Cerebellar cortex (tissue), 1 donor: Measurements from ENCODE around the gene RPL37.
"Not testable (repeated sequence)": the region's sequence is repeated elsewhere in the genome, so short reads cannot be mapped to it uniquely, and the experiment has no call there.

Source experiments
- DNase-seq: peaks from one replicate; pipeline ENCODE4 v3.0.0-alpha.2; 2015; ENCODE audit warnings: low spot score

RPL37 gene

DNA sequence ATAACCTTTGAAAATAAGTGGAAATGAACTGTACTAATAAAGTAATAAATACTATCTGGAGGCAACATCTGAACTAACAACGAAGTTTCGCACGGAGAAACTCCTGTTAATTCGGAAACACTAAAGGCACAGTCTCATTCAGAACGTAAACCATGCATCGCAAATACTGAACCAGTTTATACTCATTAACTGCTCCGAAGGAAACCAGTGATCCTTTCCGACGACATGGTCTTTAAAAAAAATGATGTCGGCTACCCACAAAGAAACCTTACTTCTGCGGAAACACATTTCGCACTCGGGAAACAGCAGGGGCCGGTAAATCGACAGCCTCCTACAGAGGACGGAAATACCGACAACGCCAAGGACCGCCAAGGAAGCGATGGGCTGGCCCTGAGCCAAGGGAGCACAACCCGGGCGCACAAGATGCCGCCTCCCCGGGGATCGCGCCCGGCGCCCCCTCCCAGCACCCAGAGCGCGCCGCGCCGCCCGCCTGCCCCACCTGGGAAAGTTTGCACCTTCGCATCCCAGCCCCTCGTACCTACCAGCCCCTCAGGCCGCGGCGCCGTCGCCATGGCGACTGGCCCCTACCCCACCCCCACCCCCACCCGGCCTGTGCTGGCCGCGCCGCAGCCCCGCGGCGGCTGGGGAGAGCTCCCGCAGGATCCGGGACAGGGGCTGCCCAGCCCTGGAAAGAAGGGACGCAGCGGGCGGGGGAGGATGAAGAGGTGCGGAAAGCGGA, 37.6 kb downstream of the RPL37 start:
- DNase-seq = peak; percentile 50

DNA sequence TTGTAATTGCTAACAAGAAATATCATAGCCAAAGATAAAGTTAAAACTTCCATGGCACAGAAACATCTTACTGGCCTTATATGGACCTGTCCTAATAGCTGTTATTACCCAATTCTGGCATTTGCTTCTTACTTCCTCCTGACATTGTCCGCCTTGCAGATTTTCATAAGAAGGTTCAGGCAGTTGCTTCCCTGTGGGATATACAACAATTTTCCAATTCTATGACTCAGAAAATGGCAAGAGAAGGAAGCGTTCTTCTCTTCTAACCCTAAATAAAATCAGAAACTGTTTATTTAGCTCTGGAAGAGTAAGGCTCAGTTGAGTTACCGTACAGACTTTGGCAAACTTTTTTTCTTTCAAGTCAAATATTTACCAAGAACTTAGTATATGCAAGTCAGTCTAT, 38.5 kb downstream of the RPL37 start:
- no peak for DNase-seq

DNA sequence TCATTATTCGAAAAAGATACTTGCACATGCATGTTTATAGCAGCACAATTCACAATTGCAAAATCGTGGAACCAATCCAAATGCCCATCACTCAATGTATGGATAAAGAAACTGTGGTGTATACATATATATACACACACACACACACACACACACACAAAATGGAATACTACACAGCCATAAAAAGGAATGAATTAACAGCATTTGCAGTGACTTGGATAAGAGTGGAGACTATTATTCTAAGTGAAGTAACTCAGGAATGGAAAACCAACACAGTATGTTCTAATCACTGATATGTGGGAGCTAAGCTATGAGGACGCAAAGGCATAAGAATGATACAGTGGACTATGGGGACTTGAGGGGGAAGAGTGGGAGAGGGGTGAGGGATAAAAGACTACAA, 40.1 kb downstream of the RPL37 start:
- not testable (repeated sequence) for DNase-seq

DNA sequence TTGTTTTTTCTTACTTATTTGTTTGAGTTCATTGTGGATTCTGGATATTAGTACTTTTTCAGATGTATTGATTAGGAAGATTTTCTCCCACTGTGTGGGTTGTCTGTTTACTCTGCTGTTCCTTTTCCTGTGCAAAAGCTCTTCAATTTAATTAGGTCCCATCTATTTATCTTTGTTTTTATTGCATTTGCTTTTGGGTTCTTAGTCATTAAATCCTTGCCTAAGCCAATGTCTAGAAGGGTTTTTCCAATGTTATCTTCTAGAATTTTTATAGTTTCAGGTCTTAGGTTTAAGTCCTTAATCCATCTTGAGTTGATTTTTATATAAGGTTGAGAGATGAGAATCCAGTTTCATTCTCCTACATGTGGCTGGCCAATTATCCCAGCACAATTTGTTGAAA, 40.7 kb downstream of the RPL37 start:
- DNase-seq = not testable (repeated sequence)

DNA sequence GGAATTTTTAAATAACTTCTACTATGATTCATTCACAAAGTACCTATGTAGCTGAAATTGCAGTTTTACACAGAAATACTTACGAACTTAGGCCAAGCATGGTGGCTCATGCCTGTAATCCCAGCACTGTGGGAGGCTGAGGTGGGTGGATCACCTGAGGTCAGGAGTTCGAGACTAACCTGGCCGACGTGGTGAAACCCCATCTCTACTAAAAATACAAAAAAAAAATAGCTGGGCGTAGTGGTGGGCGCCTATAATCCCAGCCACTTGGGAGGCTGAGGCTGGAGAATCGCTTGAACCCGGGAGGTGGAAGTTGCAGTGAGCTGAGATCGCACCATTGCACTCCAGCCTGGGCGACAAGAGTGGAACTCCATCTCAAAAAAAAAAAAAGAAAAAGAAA, 42.3 kb downstream of the RPL37 start:
- DNase-seq = not testable (repeated sequence)

DNA sequence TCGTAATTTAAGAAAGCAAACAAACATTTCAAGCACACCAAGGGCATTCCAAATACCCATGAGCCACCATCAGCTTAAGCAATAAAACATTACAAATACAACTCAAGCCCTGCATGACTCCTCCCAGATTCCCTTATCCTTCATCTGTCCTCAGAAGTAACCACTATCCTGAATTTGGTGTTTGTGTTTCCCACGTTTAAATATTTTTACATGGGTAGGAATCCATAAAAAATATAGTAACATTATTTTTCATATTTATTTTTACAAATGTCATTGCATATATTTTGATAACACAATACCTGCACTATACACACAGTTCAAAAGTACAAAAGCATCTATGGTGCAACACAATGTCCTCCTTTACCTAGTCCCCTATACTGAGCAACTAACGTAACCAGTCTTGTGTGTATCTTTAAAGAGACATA, 43.3 kb downstream of the RPL37 start:
- DNase-seq = no peak

DNA sequence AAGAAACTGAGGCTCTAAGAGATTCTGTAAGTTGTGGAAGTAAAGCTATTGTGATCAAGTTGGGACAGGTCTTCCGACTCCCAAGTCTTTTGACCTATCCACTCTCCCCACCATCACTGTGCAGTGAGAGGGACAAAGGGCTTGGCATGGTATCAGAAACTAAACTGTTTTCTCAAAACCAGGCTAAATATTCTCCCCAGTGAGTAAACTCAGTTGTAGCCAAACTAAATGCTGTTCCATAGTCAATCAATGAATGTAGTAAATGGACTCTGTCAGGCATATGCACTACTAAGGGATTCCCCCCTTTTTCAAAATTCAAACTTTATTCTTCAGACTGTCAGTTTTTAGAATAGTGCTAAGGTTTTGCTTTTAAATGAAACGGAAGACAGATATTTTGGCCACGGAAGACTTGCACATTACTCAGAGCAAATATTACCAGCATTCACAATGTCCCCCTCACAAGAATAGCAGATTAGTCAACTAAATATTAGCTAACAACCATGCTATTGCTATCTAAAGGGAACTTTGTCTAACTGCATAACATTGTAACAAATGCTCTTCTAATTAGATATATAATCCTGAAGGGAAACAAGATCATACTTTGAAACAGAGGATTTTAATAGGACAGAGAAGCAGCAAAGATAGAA, 44.0 kb downstream of the RPL37 start:
- no peak for DNase-seq

DNA sequence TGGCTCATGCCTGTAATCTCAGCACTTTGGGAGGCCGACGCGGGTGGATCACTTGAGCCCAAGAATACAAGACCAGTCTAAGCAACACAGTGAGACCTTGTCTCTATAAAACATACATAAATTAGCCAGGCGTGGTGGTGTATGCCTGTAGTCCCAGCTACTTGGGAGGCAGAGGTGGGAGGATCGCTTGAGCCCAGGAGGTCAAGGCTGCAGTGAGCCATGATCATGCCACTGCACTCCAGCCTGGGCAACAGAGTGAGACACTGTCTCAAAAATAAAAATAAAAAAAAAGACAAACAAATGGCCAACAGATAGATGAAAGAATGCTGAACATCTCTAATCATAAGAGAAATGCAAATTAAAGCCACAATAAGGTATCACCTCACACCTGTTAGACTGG, 46.1 kb downstream of the RPL37 start:
- DNase-seq = not testable (repeated sequence)

DNA sequence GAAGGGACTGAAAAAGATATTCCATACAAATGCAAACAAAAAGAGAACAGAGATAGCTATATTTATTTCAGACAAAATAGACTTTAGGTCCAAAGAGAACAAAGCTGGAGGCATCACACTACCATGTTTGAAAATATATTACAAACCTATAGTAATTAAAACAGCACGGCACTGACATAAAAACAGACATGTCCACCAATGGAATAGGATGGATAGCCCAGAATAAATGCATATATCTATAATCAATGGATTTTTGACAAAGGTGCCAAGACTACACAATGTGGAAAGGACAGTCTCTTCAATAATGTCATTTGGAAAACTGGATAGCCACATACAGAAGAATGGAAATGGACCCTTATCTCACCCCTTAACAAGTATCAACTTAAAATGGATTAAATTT, 47.0 kb downstream of the RPL37 start:
- no peak for DNase-seq

DNA sequence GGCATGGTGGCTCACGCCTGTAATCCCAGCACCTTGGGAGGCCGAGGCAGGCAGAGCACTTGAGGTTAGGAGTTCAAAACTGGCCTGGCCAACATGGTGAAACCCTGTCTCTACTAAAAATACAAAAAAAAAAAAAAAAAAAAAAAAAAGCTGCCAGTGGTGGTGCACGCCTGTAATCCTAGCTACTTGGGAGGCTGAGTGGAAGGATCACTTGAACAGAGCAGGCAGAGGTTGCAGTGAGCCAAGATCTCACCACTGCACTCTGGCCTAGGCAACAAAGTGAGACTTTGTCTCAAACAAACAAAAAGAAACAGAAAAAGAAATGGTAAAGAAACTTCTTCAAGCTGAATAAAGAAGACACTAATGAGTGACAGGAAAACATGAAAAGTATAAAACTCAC, 48.4 kb downstream of the RPL37 start:
- DNase-seq = not testable (repeated sequence)

DNA sequence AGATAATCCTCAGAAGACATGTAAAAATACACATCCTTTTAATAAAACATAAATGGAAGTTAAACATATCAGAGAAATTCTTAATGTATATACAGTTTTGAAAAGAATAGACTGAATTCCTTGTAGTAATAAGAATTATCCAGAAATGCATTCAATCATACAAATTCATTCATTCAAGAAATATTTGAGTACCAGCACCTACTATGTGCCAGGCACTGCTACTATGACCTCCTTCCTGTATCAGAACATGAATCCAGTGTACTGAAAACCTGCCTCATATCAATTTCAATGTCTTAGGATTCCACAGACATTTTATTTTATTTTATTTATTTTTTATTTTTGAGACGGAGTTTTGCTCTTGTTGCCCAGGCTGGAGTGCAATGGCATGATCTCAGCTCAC, 50.1 kb downstream of the RPL37 start:
- DNase-seq = no peak

DNA sequence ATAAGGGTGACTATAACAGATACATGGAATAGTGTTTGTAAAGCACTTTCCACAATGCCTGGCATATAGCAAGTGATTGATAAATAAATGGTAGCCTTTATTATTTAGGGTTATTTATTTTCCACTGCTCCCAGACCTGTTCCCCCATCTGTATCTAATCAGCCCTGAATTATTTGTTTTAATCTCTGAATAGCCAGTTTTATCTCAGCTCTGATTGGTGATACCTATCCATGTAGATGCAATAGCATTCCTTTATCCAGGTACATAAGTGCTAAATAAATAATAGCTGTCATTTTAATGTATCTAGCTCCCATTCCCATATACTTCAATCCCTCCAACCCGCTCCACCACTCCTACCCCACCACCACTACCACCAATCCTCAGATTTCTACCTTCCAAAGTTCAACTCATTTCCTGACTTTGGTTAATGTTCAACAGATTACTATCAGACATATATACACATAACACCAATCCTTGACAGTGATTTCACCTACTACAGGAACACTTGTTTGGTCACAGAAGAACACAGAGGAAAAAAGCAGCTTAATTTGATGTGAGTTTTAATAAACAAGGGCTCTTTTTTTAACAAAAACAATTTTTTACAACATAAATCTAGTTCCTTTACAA, 50.9 kb downstream of the RPL37 start:
- DNase-seq = no peak

DNA sequence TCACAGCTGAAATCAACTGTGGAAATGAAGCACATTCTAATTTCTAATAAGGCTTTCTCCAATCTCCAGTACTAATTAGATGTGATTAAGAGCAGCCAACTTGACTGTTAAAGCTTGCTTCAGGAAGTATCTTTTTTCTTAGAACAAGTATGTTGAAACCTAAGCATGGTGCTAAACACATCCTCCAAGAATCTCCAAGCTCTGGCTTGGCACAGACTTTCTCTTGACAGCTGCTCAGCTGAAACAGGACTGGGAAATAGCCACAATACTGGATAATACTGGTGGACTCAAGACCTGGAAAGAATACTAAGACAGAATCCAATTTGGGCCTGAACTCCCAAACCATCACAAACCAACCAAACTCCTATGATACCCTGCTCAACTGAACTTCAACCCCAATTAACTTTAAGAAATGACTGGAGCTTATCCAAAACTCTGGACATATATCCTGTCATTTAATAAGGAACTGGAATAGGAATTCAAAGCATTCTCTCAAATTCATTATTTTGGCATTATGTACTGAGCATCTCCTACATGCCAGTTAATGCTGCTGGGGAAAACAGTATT, 53.1 kb downstream of the RPL37 start:
- peak; percentile 46 for DNase-seq

DNA sequence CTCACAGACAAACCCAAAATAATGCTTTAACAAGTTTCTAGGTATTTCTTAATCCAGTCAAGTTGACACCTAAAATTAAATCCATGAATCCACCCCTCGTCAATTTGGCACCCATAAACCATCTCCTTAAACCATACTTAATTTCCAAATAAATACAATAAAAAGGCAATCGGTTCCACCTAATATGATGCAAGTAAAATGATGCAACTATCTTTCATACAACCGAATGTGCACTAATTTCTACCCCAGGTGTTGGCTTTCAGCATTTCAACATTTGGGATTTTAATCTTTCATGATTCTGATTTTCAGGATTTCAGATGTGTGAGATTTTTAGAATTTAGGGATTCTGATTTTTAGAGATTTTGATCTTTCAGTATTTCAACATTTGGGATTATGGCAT, 54.2 kb downstream of the RPL37 start:
- DNase-seq = no peak

DNA sequence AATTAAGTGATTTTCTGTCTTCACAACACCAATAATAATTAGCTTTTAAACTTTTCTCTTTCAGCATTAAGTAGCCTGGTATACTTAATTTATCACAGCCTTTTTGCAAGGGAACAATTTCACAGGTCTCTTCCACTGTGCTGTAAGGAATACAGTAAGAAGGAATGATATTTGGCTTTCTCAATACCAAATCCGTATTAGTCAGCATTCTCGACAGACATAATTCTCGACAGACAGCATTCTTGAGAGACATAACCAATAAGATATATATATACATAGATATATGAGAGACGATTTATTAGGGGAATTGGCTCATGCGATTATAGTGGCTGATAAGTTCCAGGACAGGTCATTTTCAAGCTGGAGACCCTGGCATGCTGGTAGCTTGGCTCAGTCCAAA, 54.8 kb downstream of the RPL37 start:
- no peak for DNase-seq

DNA sequence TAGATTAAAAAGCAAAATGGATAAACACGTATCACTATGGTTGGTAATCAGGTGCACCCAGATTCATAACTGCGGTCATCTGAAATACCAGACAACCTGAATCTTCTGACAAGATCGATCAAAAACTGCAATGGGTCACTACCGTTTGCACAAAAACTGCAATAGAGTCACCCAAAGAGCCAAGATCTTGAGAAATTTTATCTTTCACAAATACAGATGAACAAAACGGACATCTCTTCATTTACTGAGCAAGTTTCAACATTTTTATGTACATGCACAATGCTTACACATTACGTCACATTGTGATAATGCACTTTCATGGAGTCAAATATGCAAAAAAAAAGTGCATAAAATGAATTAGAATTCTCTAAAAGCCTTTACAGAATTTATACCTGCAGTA, 55.5 kb downstream of the RPL37 start:
- DNase-seq = no peak

DNA sequence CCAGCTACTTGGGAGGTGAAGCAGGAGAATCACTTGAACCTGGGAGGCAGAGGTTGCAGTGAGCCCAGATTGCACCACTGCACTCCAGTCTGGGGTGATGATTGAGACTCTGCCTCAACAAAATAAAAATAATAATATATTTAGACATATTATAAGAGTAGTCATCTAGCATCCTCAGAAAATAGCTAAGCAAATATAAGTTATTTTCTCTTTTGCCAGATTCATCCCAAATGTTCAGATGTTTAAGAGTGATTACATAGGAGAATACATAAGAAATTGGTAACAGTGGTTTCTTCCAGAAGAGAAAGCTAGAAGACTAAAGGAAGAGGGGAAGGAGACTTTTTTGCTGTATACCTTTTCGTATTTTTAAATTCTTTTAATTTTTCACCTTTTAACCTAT, 56.9 kb downstream of the RPL37 start:
- DNase-seq = no peak

DNA sequence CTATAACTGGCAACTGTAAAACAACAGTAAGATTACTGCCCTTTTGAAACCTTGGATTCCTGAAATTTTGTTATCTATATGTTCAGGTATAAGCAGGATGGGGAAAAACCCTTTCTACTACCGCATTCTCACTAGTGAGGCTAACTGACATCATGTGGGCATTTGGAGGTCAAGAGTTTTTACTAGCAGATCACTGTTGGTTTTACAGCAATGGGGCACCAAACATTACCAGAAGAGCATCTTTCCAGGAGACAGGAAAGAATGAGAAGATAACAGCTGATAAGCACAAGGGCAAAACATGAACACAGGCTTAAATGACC, 58.4 kb downstream of the RPL37 start:
- no peak for DNase-seq

DNA sequence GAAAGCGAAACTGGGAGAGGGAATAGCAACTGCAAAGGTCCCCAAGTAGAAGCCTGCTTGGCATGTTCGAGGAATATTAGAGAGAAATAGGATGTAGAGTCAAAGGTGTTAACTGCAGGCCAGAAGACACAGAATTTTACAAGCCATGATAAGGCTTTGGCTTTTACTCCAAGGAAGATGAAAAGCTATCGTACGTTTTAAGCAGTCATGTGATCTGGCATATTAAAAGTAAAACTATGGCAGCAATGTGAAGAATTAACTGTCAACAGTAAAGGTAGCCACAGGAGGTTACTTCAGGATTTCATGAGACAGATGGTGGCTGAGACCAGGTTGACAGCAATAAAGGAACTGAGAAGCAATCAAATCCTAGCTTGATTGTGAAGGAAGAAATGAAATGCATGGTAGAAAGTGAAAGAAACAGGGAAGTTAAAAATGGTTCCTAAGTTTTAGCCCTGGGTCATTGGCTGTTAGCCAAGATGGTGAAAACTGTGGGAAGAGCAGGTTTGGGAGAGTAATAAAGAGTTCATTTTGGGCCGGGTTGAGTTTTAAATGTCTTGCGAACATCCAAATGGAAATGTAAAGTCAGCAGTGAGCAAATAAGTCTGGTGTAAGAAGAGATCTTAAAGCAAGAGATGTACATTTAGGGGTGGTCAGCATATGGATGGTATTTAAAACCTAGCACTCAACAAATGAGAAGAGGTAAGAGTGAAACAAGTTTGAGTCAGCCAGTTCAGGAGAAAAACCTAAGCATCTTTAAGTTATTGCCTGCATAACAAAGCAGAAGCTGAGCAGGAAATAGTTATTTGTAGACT, 59.0 kb downstream of the RPL37 start:
- DNase-seq = no peak
